Measurements from ENCODE around the gene OR10A7. TPM values are rescaled to one million over a fixed set of nuclear protein-coding genes. Genes with fewer than 3 reads are reported as not detected.
"Not testable (repeated sequence)": the region's sequence is repeated elsewhere in the genome, so short reads cannot be mapped to it uniquely, and the experiment has no call there.

Gene OR10A7, protein sequence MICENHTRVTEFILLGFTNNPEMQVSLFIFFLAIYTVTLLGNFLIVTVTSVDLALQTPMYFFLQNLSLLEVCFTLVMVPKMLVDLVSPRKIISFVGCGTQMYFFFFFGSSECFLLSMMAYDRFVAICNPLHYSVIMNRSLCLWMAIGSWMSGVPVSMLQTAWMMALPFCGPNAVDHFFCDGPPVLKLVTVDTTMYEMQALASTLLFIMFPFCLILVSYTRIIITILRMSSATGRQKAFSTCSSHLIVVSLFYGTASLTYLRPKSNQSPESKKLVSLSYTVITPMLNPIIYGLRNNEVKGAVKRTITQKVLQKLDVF
- 9.9 TPM for total RNA-seq (ENCODE audit: insufficient read depth, low replicate concordance)

DNA sequence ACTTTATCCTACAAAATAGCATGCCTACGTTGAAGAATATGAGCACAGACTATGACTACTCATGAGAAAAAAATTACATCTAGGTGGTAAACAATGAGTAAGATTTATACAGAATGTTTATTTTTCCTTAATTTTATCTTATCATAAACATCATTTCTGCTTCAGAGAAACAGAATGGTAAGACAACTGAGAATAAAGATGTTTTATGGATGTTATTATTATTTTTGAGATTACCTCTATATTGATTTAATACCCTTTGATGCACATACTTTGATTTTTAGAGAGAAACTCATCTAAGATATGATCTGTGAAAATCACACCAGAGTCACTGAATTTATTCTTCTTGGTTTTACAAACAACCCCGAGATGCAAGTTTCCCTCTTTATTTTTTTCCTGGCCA, at the start of gene OR10A7:
TSS of gene OR10A7 (plus strand) at position 301 of the 400 bp plus-strand sequence. CDS start at position 301, 0 bp downstream.
- no peak for DNase-seq (ENCODE audit: low spot score)

DNA sequence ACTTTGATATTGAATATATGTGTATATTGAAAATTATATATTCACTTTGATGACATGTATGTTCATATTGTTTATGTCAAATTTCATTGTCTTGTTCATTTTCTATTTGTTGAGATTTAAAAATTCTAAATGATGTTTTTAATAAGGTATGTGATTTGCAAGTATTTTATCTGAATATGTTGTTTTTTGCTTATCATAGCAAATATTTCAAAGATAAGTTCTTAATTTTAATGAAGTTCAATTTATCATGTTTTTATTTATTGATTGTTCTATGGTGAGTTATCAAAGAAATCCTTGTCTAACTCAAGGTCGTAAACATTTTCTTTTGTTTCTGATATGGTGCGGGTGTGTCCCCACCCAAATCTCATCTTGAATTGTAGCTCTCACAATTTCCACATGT, 49.4 kb upstream of the OR10A7 start:
- DNase-seq (ENCODE audit: low spot score): no peak

DNA sequence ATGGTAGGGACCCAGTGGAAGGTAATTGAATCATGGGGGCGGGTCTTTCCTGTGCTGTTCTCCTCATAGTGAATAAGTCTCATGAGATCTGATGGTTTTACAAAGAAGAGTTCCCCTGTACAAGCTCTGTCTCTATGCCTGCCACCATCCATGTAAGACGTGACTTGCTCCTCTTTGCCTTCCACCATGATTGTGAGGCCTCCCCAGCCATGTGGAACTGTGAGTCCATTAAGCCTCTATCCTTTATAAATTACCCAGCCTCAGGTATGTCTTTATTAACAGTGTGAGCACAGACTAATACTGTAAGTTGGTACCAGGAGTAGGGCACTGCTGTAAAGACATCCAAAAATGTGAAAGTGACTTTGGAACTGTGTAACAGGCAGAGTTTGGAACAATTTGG, 49.0 kb upstream of the OR10A7 start:
- DNase-seq (ENCODE audit: low spot score): not testable (repeated sequence)

DNA sequence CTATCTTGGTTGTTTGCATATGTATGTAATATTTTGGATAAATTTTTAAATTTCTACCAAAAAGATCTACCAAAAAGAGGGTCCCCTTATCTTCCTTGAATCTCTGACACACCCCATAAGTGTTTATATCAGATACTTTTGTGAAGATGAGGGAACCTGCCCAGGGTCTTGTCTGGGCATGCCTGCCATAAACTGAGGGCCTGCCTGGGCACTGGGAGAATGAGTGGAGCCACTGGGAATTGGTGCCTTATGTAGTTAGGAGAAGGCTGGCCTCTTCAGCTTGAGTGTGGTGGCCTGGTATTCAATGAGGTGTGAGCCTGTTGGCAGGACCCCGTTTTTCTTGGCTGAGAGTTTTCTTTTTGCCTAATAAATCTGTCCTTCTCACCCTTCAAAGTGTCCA, 48.1 kb upstream of the OR10A7 start:
- DNase-seq (ENCODE audit: low spot score): no peak

DNA sequence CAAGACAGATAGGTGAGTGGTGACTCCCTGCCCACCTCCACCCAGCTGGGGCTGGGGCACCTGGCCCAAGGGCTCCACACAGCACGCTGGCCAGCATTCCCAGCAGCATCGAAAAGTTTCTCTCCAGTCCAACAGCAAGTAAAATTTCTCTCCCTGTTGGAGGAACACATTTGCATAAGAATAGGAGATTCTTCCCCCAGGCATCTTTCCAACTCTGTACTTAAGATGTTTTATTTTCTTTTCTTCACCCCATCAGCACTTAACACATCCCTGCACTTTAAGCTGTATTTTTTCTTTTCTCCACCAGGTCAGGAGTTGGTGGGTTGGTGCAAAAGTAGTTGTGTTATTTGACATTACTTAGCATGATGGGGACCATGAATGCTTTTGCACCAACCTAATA, 47.4 kb upstream of the OR10A7 start:
- no peak for DNase-seq (ENCODE audit: low spot score)

DNA sequence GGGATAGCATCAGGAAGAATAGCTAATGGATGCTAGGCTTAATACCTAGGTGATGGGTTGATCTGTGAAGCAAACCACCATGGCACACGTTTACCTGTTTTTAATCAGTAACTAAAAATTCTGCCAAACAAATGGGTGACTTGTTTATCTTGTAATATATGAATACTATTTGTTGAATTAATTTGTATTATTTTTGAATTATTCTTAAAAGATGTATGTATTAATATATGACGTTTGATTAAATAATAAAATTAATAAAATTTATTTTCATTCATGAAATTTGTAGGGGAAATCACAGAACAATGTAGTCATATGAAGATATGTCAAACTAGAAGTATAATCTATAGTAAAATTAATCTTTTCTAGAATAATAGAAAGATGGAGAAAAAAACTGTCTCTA, 32.3 kb upstream of the OR10A7 start:
- DNase-seq (ENCODE audit: low spot score): no peak

DNA sequence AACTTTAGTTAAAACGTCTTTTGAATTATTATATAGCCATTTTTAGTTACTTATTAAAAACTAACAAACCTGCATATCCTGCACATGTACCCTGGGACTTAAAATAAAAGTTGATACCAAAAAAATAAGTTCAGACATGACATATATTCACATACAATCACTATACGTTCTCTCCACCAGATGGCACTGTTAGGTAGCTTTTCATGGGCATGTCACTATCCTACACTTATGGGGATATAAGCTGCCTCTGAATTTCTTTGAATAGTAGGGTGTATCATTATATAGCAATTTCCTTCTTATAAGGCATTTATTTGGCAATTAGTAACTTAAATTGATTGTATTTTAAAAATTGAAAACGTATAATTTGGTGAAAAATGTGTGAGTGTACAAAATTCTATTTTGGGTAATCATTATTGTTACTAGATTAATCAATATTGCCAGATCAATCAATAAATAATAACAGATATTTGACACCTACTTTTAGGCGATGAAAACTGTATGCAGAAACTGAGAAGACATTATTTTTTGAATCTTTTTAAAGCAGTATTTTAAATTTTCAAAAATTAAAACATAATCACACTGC, 31.8 kb upstream of the OR10A7 start:
- peak; percentile 79 for DNase-seq (ENCODE audit: low spot score)

DNA sequence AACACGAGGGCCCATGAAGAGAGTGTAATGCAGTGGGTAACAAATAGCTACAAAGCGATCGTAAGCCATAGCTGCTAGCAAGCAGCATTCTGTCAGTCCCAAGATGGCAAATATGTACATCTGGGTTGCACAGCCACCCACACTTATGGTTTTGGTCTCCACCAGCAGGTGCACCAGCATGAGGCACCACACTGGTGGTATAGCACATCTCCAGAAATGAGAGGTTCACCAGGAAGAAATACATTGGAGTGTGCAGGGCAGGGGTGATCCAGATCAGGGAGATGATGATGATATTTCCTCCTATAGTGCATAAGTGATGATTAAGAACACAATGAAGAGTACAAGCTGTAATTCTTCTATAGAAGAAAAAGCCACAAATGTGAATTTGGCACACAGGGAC, 26.4 kb upstream of the OR10A7 start:
- DNase-seq (ENCODE audit: low spot score): no peak

DNA sequence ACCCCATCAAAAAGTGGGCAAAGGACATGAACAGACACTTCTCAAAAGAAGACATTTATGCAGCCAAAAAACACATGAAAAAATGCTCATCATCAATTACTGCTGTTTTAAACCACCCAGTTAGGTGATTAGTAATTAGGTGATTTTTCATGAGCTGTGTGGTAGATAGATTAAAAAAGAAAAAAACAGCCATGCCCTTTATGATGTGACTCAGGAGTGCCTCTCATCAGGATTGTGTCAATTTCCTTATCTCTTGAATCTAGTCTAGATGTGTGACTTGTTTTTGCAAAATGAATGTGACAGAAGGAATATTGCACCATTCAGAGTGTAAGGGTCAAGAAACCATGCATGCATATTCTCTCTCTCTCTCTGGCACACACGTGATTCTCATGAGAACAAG, 5.7 kb downstream of the OR10A7 start:
- no peak for DNase-seq (ENCODE audit: low spot score)

DNA sequence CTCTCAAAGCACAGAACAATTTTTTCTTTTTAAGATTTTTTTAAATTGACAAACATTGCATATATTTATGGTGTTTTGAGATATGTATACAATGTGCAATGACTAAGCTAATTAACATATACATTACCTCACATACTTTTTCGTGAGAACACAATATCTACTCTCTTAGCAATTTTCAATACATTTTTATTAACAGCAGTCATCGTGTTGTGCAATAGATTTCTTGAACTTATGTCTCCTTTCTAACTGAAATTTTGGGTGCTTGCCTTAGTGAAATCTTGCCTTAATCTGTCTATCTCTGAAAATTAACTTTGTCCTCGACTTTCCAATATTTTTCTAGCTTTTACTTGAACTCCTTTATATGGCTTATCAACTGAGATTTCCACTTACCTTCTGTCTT, 6.8 kb downstream of the OR10A7 start:
- no peak for DNase-seq (ENCODE audit: low spot score)

DNA sequence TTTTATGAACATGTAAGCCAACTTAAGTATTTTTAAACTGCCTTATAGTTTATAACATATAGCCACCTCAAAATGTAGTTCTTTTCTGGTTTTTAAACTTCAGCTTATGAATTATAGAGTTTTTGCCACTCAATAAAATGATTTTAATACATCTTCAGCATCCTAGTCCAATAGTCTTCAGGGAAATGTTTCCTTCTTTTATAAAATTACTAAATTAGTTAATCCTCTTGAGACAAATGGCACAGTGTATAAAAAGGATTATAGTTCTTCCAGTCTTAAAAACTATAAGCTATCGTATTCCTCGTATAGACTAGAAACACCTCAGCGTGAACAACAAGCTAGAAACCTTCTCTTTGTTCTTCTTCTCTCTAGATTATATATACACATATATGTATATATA, 23.5 kb downstream of the OR10A7 start, which contains the start of gene OR6C74:
TSS of gene OR6C74 (plus strand) at position 301 of the 400 bp plus-strand sequence. CDS start 2,679 bp downstream, outside the sequence.
- DNase-seq (ENCODE audit: low spot score): no peak

DNA sequence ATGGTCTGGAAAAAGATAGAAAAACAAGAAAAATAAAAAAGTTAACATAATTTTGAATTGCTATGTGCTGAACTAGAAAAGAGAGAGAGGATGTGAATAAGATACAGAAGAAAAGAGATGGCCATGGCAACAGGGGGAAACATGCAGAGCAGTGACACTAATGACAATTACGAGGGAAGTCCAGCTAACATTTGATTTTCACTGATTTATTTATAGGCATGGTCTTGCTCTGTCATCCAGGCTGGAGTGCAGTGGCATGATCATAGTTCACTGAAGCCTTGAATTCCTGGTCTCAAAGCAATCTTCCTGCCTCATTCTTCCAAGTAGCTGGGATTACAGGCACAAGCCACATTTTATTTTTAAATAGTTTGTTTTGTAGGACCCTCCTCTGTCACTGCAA, 25.3 kb downstream of the OR10A7 start:
- DNase-seq (ENCODE audit: low spot score): no peak

DNA sequence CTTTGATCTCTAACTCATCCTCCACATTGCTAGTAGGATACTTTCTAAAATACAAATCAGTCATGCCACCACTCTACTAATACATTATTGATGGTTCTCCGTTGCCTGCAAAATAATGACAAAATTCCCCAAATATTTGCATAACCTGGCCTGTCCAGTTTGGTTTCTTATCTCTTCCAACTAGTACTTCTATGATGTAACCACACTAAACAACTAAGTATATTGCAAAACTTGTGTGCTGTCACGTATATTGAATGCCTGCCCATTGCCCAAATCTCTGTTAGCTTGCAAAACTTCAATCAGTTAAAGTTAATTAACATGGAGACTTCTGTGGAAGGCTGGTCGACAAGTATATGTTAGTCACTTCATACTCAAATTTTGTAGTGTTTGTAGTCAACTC, 30.1 kb downstream of the OR10A7 start:
- DNase-seq (ENCODE audit: low spot score): no peak

DNA sequence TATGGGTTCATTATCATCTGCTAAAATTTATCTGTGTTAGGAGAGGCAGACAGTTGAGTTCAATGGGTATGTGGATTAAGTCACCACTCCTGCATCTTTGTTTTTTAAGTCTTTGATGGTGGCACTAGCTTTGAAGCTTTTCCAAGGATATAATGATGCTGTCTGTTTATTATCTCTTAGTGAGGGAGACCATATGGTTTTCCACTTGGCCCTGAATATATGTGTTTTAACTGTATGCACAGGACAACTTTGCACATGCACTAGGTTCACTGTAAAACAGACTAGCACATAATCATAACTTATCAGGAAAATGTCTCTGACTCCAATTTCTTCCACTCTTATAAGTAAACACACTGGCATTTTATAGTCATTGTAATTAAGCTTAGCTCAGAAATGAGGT, 32.5 kb downstream of the OR10A7 start:
- no peak for DNase-seq (ENCODE audit: low spot score)

DNA sequence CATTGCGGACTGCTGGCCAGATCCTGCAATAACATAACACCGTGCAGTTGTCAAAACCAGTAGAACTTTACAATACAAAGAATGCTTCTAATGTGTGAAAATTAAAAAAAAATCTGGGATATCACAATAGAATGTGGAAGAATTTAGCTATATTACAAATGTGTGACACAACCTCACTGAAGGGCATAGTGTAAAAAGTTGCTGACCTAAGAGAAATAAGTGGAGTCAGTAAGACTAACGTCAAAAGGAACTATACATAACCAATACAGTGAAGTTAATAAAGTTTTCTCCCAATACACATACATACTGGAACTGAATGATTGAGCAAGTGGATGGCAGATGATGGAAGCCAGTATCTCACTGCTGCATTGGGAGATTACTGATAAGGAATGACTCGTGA, 36.0 kb downstream of the OR10A7 start:
- DNase-seq (ENCODE audit: low spot score): no peak

DNA sequence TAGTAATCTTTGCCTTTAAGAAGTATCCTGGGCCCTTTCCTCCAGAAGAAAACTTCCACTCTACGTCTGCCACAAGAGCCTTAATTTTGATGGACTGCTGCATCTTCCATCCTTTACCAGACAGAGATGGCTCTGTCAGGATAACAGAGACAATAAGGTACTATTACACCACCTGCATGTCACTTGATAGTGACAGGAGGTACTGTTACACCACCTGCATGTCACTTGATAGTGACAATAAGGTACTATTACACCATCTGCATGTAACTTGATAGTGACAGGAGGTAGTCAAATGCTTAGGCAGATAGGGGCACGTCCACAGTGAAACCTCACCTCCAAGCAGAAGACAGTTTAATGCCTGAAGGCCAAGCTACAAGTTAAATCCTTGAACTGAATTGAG, 37.5 kb downstream of the OR10A7 start:
- DNase-seq (ENCODE audit: low spot score): no peak

Other genes with a start within 250 kb of the OR10A7 start
- gene TESPA1, start 236.3 kb upstream of the OR10A7 start, total RNA-seq (ENCODE audit: insufficient read depth, low replicate concordance): 2.2 TPM
- gene NEUROD4, start 201.1 kb upstream of the OR10A7 start, total RNA-seq (ENCODE audit: insufficient read depth, low replicate concordance): 3.4 TPM
- gene OR9K2, start 94.6 kb upstream of the OR10A7 start, total RNA-seq (ENCODE audit: insufficient read depth, low replicate concordance): 1.2 TPM
- gene OR6C74, start 23.6 kb downstream of the OR10A7 start, total RNA-seq (ENCODE audit: insufficient read depth, low replicate concordance): not detected
- gene OR6C6, start 75.5 kb downstream of the OR10A7 start, total RNA-seq (ENCODE audit: insufficient read depth, low replicate concordance): 8.4 TPM
- 0.48 TPM for gene OR6C1, start 93.3 kb downstream of the OR10A7 start, total RNA-seq (ENCODE audit: insufficient read depth, low replicate concordance)
- gene OR6C3, start 109.7 kb downstream of the OR10A7 start, total RNA-seq (ENCODE audit: insufficient read depth, low replicate concordance): 8.9 TPM
- 3.9 TPM for gene OR6C75, start 141.9 kb downstream of the OR10A7 start, total RNA-seq (ENCODE audit: insufficient read depth, low replicate concordance)
- 1.9 TPM for gene OR6C65, start 179.5 kb downstream of the OR10A7 start, total RNA-seq (ENCODE audit: insufficient read depth, low replicate concordance)
- 16.1 TPM for gene OR6C76, start 205.2 kb downstream of the OR10A7 start, total RNA-seq (ENCODE audit: insufficient read depth, low replicate concordance)
- gene OR6C2, start 223.1 kb downstream of the OR10A7 start, total RNA-seq (ENCODE audit: insufficient read depth, low replicate concordance): 11.8 TPM
- gene OR6C70, start 249.1 kb downstream of the OR10A7 start, total RNA-seq (ENCODE audit: insufficient read depth, low replicate concordance): 4.6 TPM

Measured in umbilical cord (tissue), 2 donors.